Measurements from ENCODE around the gene KRTAP5-3. TPM values are rescaled to one million over a fixed set of nuclear protein-coding genes. Genes with fewer than 3 reads are reported as not detected.

Gene KRTAP5-3
- total and polyA plus RNA-seq, 2 of the 13 experiments (the other 11 are each of a cell fraction or from before 2014, with no cell fraction given): not detected

GRCh38 chr11:1570001-1570453 lies 38.2 kb downstream of the KRTAP5-3 start (continued):
- 0 out of 2 replicates have a peak, but pooled peaks have one; percentile 41 for TF ChIP-seq ZNF230 (CRISPR knock-in tag; IDR thresholded peaks at IDR 0.05)
- TF ChIP-seq GATAD2A (CRISPR knock-in tag; IDR thresholded peaks at IDR 0.05): peak; percentile 21; the same call in 1 of the 2 replicates
- TF ChIP-seq HMGXB4 (CRISPR knock-in tag; IDR thresholded peaks at IDR 0.05; ENCODE audit: borderline replicate concordance in 1 of 2, low read depth in 1 of 2): peak in 1 of 2 experiments; percentile 49; a peak in 1 of 4 replicates
- TF ChIP-seq ZFY (CRISPR knock-in tag; IDR thresholded peaks at IDR 0.05): peak; percentile 36; the same call in 1 of the 2 replicates
- TF ChIP-seq GATAD1 (CRISPR knock-in tag; IDR thresholded peaks at IDR 0.05): peak; percentile 25; the same call in 1 of the 2 replicates
- TF ChIP-seq HNF4A (CRISPR knock-in tag; IDR thresholded peaks at IDR 0.05): peak; percentile 66
- 0 out of 2 replicates have a peak, but pooled peaks have one; percentile 57 for TF ChIP-seq HDAC2 (CRISPR knock-in tag; IDR thresholded peaks at IDR 0.05)
- TF ChIP-seq USF2 (IDR thresholded peaks at IDR 0.05; ENCODE audit: low read depth, low read length): no peak
- no peak for TF ChIP-seq USF2 (CRISPR knock-in tag; IDR thresholded peaks at IDR 0.05; ENCODE audit: borderline replicate concordance)
- TF ChIP-seq TFE3 (CRISPR knock-in tag; IDR thresholded peaks at IDR 0.05): no peak
- TF ChIP-seq PHF21A (CRISPR knock-in tag; IDR thresholded peaks at IDR 0.05): peak; percentile 37
- peak; percentile 77; the same call in 1 of the 2 replicates for TF ChIP-seq ZBTB7B (CRISPR knock-in tag; IDR thresholded peaks at IDR 0.05)
- TF ChIP-seq SPEN (CRISPR knock-in tag; IDR thresholded peaks at IDR 0.05; ENCODE audit: low read depth): peak; percentile 63; the same call in 1 of the 2 replicates
- TF ChIP-seq CHD2 (IDR thresholded peaks at IDR 0.05; ENCODE audit: low read depth, low read length): no peak
- peak; percentile 68; the same call in 1 of the 2 replicates for TF ChIP-seq HNF4G (IDR thresholded peaks at IDR 0.05; ENCODE audit: borderline replicate concordance, low read depth, low read length)
- no peak for TF ChIP-seq HNF4G (CRISPR knock-in tag; IDR thresholded peaks at IDR 0.05; ENCODE audit: borderline replicate concordance, low read depth)
- peak; percentile 30; the same call in 1 of the 2 replicates for TF ChIP-seq ZNF891 (CRISPR knock-in tag; IDR thresholded peaks at IDR 0.05)
- TF ChIP-seq RXRA (CRISPR knock-in tag; IDR thresholded peaks at IDR 0.05): peak; percentile 52; the same call in 1 of the 2 replicates
- no peak for TF ChIP-seq AGO2 (optimal IDR thresholded peaks at IDR 0.05; ENCODE audit: low read depth, low read length)
- TF ChIP-seq ZNF720 (CRISPR knock-in tag; IDR thresholded peaks at IDR 0.05): no peak
- TF ChIP-seq ZNF260 (CRISPR knock-in tag; IDR thresholded peaks at IDR 0.05; ENCODE audit: borderline replicate concordance, low read depth): no peak
- TF ChIP-seq ATF5 (CRISPR knock-in tag; IDR thresholded peaks at IDR 0.05; ENCODE audit: low read depth): 0 out of 2 replicates have a peak, but pooled peaks have one; percentile 53
